GM18870 (cell line): Measurements from ENCODE around the gene CLASP2.
"Not testable (repeated sequence)": the region's sequence is repeated elsewhere in the genome, so short reads cannot be mapped to it uniquely, and the experiment has no call there.

ENCODE experiments used
- ATAC-seq: cut with Tn5 transposase; IDR thresholded peaks from one replicate; pipeline ENCODE4 v1.9.1; 2021; ENCODE audit warnings: moderate library complexity; ENCODE audit not compliant: unreplicated experiment

The CLASP2 gene

GRCh38 chr3:33459577-33459976 is 258.5 kb downstream of the CLASP2 start:
- ATAC-seq, result not testable (repeated sequence)

GRCh38 chr3:33458446-33458845 is 259.6 kb downstream of the CLASP2 start:
- ATAC-seq, result no peak

- ATAC-seq, result no peak
These were observed 261.3 kb downstream of the CLASP2 start for GRCh38 chr3:33456756-33457155.

- ATAC-seq, result no peak
These were observed 264.7 kb downstream of the CLASP2 start for GRCh38 chr3:33453331-33453761.

- not testable (repeated sequence) for ATAC-seq
These were observed 266.1 kb downstream of the CLASP2 start for GRCh38 chr3:33451994-33452393.

GRCh38 chr3:33447958-33448357 is 270.1 kb downstream of the CLASP2 start:
- no peak for ATAC-seq

- not testable (repeated sequence) for ATAC-seq
These were observed 270.8 kb downstream of the CLASP2 start for GRCh38 chr3:33447256-33447625.
